SK-N-SH (cell line): ENCODE data around the gene CSH2.

Source experiments
- CHD2 ChIP-seq: fragments of 150-350 bp; IDR thresholded peaks from 2 replicates; pipeline ENCODE4 v1.6.1; 2018; ENCODE audit warnings: low read length; ENCODE audit not compliant: partially characterized antibody
- EZH2phosphoT487 ChIP-seq: fragments of 200-600 bp; sonication (generic); IDR thresholded peaks from 2 replicates; pipeline ENCODE4 v1.6.1; 2017; ENCODE audit warnings: low read depth, mixed run types, mild to moderate bottlenecking, antibody characterized with exemption, moderate library complexity, borderline replicate concordance
- YY1 ChIP-seq: IDR thresholded peaks from 2 replicates; pipeline ENCODE4 v1.4.0; 2012; ENCODE audit warnings: low read depth, mild to moderate bottlenecking
- TF ChIP-seq, protein P1 (sequence below): fragments of 200-600 bp; sonication (generic); IDR thresholded peaks from 2 replicates; pipeline ENCODE4 v1.6.1; 2017; ENCODE audit warnings: antibody characterized with exemption, mild to moderate bottlenecking, moderate library complexity

- TF ChIP-seq, protein P1, sequence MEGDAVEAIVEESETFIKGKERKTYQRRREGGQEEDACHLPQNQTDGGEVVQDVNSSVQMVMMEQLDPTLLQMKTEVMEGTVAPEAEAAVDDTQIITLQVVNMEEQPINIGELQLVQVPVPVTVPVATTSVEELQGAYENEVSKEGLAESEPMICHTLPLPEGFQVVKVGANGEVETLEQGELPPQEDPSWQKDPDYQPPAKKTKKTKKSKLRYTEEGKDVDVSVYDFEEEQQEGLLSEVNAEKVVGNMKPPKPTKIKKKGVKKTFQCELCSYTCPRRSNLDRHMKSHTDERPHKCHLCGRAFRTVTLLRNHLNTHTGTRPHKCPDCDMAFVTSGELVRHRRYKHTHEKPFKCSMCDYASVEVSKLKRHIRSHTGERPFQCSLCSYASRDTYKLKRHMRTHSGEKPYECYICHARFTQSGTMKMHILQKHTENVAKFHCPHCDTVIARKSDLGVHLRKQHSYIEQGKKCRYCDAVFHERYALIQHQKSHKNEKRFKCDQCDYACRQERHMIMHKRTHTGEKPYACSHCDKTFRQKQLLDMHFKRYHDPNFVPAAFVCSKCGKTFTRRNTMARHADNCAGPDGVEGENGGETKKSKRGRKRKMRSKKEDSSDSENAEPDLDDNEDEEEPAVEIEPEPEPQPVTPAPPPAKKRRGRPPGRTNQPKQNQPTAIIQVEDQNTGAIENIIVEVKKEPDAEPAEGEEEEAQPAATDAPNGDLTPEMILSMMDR, result no peak
- TF ChIP-seq CHD2 (no peak), EZH2phosphoT487 (no peak), YY1 (no peak)
Measured at GRCh38 chr17:63836811-63837210, 36.7 kb downstream of the CSH2 start.
